K562 (cell line): ENCODE data around the gene CFAP97D2. TPM values are rescaled to one million over a fixed set of nuclear protein-coding genes. Genes with fewer than 3 reads are reported as not detected.
A peak's percentile ranks its signal among the peaks of the same experiment; 100 is the strongest.

ENCODE experiments used
- ARID1B ChIP-seq: fragments of 450-650 bp; IDR thresholded peaks from 2 replicates; pipeline ENCODE4 v1.6.1; 2016; ENCODE audit warnings: antibody characterized with exemption, mild to moderate bottlenecking, inconsistent platforms
- CHD4 ChIP-seq: fragments of 200-600 bp; sonication (generic); IDR thresholded peaks from 3 replicates; pipeline ENCODE4 v1.6.1; 2012; ENCODE audit warnings: low read depth, mild to moderate bottlenecking, mixed read lengths, low read length, inconsistent platforms; ENCODE audit not compliant: insufficient read depth, insufficient replicate concordance, poor library complexity, severe bottlenecking
- CTBP1 ChIP-seq: fragments of 450-650 bp; IDR thresholded peaks from 2 replicates; pipeline ENCODE4 v1.6.1; 2016; ENCODE audit warnings: borderline replicate concordance
- CXXC5 ChIP-seq: fragments of 250-450 bp; sonication (Bioruptor Pico); IDR thresholded peaks from 2 replicates; pipeline ENCODE4 v1.8.0; 2022; ENCODE audit warnings: inconsistent platforms, mild to moderate bottlenecking, moderate library complexity
- ELF2 ChIP-seq: fragments of 250-450 bp; sonication (Bioruptor Pico); IDR thresholded peaks from 2 replicates; pipeline ENCODE4 v1.5.0; 2021; ENCODE audit warnings: mild to moderate bottlenecking
- ETV6 ChIP-seq, 3 experiments: fragments of 150-350 bp in 1 of 3; sonication (generic) in 1 of 3; formaldehyde crosslinking in 1 of 3; IDR thresholded peaks; 2 replicates each; pipeline versions ENCODE4 v1.6.1 to v1.8.0; 2014 to 2022; ENCODE audit warnings: borderline replicate concordance in 2 of 3, low read depth in 2 of 3, antibody characterized with exemption in 1 of 3, low read length in 1 of 3, mild to moderate bottlenecking in 1 of 3, missing genetic modification reagents in 1 of 3
- EWSR1 ChIP-seq: fragments of 450-650 bp; IDR thresholded peaks from 2 replicates; pipeline ENCODE4 v1.6.1; 2018; ENCODE audit warnings: borderline replicate concordance, mild to moderate bottlenecking, low read depth, moderate library complexity; ENCODE audit not compliant: partially characterized antibody
- FOXA3 ChIP-seq, 2 experiments: fragments of 450-650 bp in 1 of 2; sonication (generic) in 1 of 2; formaldehyde crosslinking; IDR thresholded peaks in 1 of 2; conservative IDR thresholded peaks in 1 of 2; 2 replicates each; pipeline versions ENCODE4 v1.4.0 to v1.8.0; 2020 to 2022; ENCODE audit warnings: mild to moderate bottlenecking in 2 of 2, missing genetic modification reagents in 1 of 2
- HCFC1 ChIP-seq: IDR thresholded peaks from 2 replicates; pipeline ENCODE4 v1.6.1; 2012; ENCODE audit warnings: low read depth, low read length, improper control_type of control experiment
- HMG20B ChIP-seq: fragments of 250-450 bp; sonication (Bioruptor Pico); IDR thresholded peaks from 2 replicates; pipeline ENCODE4 v1.5.0; 2021; ENCODE audit warnings: mild to moderate bottlenecking
- HMGN3 ChIP-seq: IDR thresholded peaks from 2 replicates; pipeline ENCODE4 v1.6.1; 2011; ENCODE audit warnings: borderline replicate concordance, low read depth, mild to moderate bottlenecking, mixed read lengths, low read length; ENCODE audit not compliant: insufficient read length; ENCODE audit errors: extremely low read depth
- KLF13 ChIP-seq: fragments of 450-650 bp; IDR thresholded peaks from 2 replicates; pipeline ENCODE4 v1.6.1; 2016; ENCODE audit warnings: missing genetic modification characterization, low read depth, mild to moderate bottlenecking, missing compliant biosample characterization, moderate library complexity, borderline replicate concordance
- KLF6 ChIP-seq: fragments of 250-450 bp; sonication (Bioruptor Pico); IDR thresholded peaks from 2 replicates; pipeline ENCODE4 v1.4.0; 2020; ENCODE audit warnings: mild to moderate bottlenecking, moderate library complexity, borderline replicate concordance
- MTA3 ChIP-seq: fragments of 450-650 bp; formaldehyde crosslinking; IDR thresholded peaks from 2 replicates; pipeline ENCODE4 v1.6.1; 2017; ENCODE audit warnings: mild to moderate bottlenecking, borderline replicate concordance
- NCOA2 ChIP-seq, 2 experiments: fragments of 450-650 bp; IDR thresholded peaks; 2 replicates each; pipeline ENCODE4 v1.6.1; 2018; ENCODE audit warnings: mild to moderate bottlenecking in 2 of 2, moderate library complexity in 1 of 2; ENCODE audit not compliant: partially characterized antibody in 2 of 2
- NR2C2 ChIP-seq, 2 experiments: fragments of 200-800 bp in 1 of 2; sonication (Bioruptor generic) in 1 of 2; sonication (generic) in 1 of 2; formaldehyde crosslinking in 1 of 2; IDR thresholded peaks; 2 replicates each; pipeline versions ENCODE4 v1.6.1 to v1.8.0; 2016 to 2022; ENCODE audit warnings: mild to moderate bottlenecking in 1 of 2, missing compliant biosample characterization in 1 of 2, missing genetic modification characterization in 1 of 2, missing genetic modification reagents in 1 of 2
- PHF20 ChIP-seq: fragments of 450-650 bp; IDR thresholded peaks from 2 replicates; pipeline ENCODE4 v1.6.1; 2018; ENCODE audit not compliant: partially characterized antibody
- SNRNP70 ChIP-seq: fragments of 200-400 bp; formaldehyde crosslinking; optimal IDR thresholded peaks from 2 replicates; pipeline ENCODE3; 2017; ENCODE audit warnings: low read depth, low read length
- SPI1 ChIP-seq: IDR thresholded peaks from 2 replicates; pipeline ENCODE4 v1.6.1; 2011; ENCODE audit warnings: low read depth, low read length, control low read depth, borderline replicate concordance
- XRCC3 ChIP-seq: fragments of 450-650 bp; IDR thresholded peaks from 2 replicates; pipeline ENCODE4 v1.6.1; 2017; ENCODE audit warnings: mild to moderate bottlenecking, moderate library complexity
- polyA plus RNA-seq, 8 experiments: library from polyadenylated mRNA; depleted of rRNA in 4 of 8; stranded (reverse) in 5 of 8; unstranded in 3 of 8; fragments of >200 nt; fragmentation: Nextera tagmentation in 2 of 8; fragmentation: Illumina TruSeq in 1 of 8; extraction: Ambion mirVana in 2 of 8; extraction: Trizol in 1 of 8; gene quantifications; 2 replicates each; pipeline versions ENCODE4 v1.2.1 to v1.2.3, GENCODE V29; 2011 to 2014; ENCODE audit warnings: inconsistent platforms in 1 of 8, missing spikeins in 1 of 8
- total RNA-seq, 7 experiments: library from RNA; depleted of rRNA in 6 of 7; stranded (reverse); fragments of >200 nt in 6 of 7; fragmentation: Illumina TruSeq in 2 of 7; extraction: Trizol in 2 of 7; gene quantifications; 2 replicates each; pipeline versions ENCODE4 v1.2.1 to v1.2.3, GENCODE V29; 2011 to 2021; ENCODE audit warnings: low replicate concordance in 1 of 7
- TF ChIP-seq, protein P1 (sequence below): fragments of 250-450 bp; sonication (Bioruptor Pico); IDR thresholded peaks from 2 replicates; pipeline ENCODE4 v1.4.0; 2020; ENCODE audit warnings: mild to moderate bottlenecking
- TF ChIP-seq, protein P2 (sequence below): fragments of 250-450 bp; sonication (Bioruptor Pico); IDR thresholded peaks from 2 replicates; pipeline ENCODE4 v1.5.0; 2020; ENCODE audit warnings: mild to moderate bottlenecking
- TF ChIP-seq, protein P3 (sequence below): sonication (generic); formaldehyde crosslinking; IDR thresholded peaks from 2 replicates; pipeline ENCODE4 v1.5.0; 2020; ENCODE audit warnings: missing genetic modification reagents

CFAP97D2 gene
- total and polyA plus RNA-seq, 9 of the 15 experiments (the other 6 are each of a cell fraction or from before 2014, with no cell fraction given) = not detected

DNA sequence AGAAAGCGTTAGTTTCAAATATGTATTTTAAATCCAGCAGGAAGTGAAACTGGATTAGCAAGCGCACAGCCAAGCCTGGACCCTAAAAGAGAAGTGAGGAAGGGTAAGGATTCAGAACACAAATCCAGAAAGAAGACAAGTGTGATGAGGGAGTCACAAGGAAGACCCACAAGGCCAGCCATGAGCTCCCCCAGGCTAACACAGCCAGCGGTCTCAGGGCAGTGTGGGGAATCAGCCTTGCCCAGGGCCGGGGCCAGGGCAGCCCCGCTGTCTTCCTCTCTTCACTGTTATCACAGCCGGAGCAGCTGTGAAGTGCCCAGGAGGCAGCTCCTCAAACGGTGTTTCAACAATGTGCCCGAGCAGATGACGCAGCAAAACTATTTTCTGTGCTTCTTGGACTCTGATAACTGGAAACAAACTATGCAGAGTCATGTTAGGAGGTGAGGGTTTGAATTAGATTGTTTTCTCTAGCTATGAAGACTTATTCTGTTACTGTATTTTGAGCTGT lies 43.5 kb downstream of the CFAP97D2 start (continued):
- TF ChIP-seq, protein P1, sequence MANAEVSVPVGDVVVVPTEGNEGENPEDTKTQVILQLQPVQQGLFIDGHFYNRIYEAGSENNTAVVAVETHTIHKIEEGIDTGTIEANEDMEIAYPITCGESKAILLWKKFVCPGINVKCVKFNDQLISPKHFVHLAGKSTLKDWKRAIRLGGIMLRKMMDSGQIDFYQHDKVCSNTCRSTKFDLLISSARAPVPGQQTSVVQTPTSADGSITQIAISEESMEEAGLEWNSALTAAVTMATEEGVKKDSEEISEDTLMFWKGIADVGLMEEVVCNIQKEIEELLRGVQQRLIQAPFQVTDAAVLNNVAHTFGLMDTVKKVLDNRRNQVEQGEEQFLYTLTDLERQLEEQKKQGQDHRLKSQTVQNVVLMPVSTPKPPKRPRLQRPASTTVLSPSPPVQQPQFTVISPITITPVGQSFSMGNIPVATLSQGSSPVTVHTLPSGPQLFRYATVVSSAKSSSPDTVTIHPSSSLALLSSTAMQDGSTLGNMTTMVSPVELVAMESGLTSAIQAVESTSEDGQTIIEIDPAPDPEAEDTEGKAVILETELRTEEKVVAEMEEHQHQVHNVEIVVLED = no peak
- peak; percentile 86 for TF ChIP-seq MTA3
- TF ChIP-seq ELF2 (CRISPR knock-in tag) = no peak
- TF ChIP-seq CTBP1 = peak; percentile 64; the same call in 1 of the 2 replicates
- no peak for TF ChIP-seq NR2C2 (CRISPR knock-in tag; IDR thresholded peaks at IDR 0.05)
- peak; percentile 38; the same call in 1 of the 2 replicates for TF ChIP-seq NR2C2 (tag; IDR thresholded peaks at IDR 0.05)
- no peak for TF ChIP-seq HMG20B
- TF ChIP-seq ARID1B = peak; percentile 93
- TF ChIP-seq SPI1 = no peak
- TF ChIP-seq CXXC5 (CRISPR knock-in tag) = peak; percentile 60
- TF ChIP-seq HMGN3 = no peak
- no peak for TF ChIP-seq FOXA3 (CRISPR knock-in tag; conservative IDR thresholded peaks at IDR 0.05 in 1 of 2, IDR thresholded peaks at IDR 0.05 in 1 of 2)
- TF ChIP-seq EWSR1 = no peak
- no peak for TF ChIP-seq SNRNP70
- TF ChIP-seq, protein P2, sequence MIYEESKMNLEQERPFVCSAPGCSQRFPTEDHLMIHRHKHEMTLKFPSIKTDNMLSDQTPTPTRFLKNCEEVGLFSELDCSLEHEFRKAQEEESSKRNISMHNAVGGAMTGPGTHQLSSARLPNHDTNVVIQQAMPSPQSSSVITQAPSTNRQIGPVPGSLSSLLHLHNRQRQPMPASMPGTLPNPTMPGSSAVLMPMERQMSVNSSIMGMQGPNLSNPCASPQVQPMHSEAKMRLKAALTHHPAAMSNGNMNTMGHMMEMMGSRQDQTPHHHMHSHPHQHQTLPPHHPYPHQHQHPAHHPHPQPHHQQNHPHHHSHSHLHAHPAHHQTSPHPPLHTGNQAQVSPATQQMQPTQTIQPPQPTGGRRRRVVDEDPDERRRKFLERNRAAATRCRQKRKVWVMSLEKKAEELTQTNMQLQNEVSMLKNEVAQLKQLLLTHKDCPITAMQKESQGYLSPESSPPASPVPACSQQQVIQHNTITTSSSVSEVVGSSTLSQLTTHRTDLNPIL (CRISPR knock-in tag) = no peak
- TF ChIP-seq HCFC1 = no peak
- no peak for TF ChIP-seq KLF13 (tag)
- TF ChIP-seq NCOA2 (IDR thresholded peaks at IDR 0.05; ENCODE audit: partially characterized antibody in 2 of 2) = no peak
- no peak for TF ChIP-seq CHD4
- no peak for TF ChIP-seq KLF6 (CRISPR knock-in tag)
- TF ChIP-seq XRCC3 = no peak
- no peak for TF ChIP-seq ETV6 (IDR thresholded peaks at IDR 0.05; ENCODE audit: borderline replicate concordance in 1 of 2, low read depth in 2 of 2, low read length in 1 of 2)
- no peak for TF ChIP-seq ETV6 (CRISPR knock-in tag; IDR thresholded peaks at IDR 0.05; ENCODE audit: borderline replicate concordance)
- TF ChIP-seq, protein P3, sequence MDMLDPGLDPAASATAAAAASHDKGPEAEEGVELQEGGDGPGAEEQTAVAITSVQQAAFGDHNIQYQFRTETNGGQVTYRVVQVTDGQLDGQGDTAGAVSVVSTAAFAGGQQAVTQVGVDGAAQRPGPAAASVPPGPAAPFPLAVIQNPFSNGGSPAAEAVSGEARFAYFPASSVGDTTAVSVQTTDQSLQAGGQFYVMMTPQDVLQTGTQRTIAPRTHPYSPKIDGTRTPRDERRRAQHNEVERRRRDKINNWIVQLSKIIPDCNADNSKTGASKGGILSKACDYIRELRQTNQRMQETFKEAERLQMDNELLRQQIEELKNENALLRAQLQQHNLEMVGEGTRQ (CRISPR knock-in tag) = no peak
- no peak for TF ChIP-seq PHF20
